IMR-90 (cell line): ENCODE data around the gene AMZ1.

Experiments used
- CEBPB ChIP-seq: IDR thresholded peaks from 2 replicates; pipeline ENCODE4 v1.6.1; 2012; ENCODE audit warnings: low read depth, low read length, improper control_type of control experiment
- CHD1 ChIP-seq: IDR thresholded peaks from 2 replicates; pipeline ENCODE4 v1.6.1; 2012; ENCODE audit warnings: low read depth, low read length, improper control_type of control experiment
- CTCF ChIP-seq: conservative IDR thresholded peaks from 2 replicates; pipeline ENCODE4 v1.5.1; 2012; ENCODE audit warnings: mild to moderate bottlenecking, low read depth, low read length, improper control_type of control experiment
- MAFK ChIP-seq: IDR thresholded peaks from 2 replicates; pipeline ENCODE4 v1.6.1; 2012; ENCODE audit warnings: low read depth, low read length, improper control_type of control experiment
- MXI1 ChIP-seq: IDR thresholded peaks from 2 replicates; pipeline ENCODE4 v1.6.1; 2012; ENCODE audit warnings: low read depth, mild to moderate bottlenecking, low read length, moderate library complexity, borderline replicate concordance
- POLR2A ChIP-seq: IDR thresholded peaks from 2 replicates; pipeline ENCODE4 v1.6.1; 2012; ENCODE audit warnings: mild to moderate bottlenecking, low read depth, low read length
- RAD21 ChIP-seq: IDR thresholded peaks from 2 replicates; pipeline ENCODE4 v1.6.1; 2012; ENCODE audit warnings: low read length, improper control_type of control experiment
- RFX5 ChIP-seq: IDR thresholded peaks from 2 replicates; pipeline ENCODE4 v1.8.0; 2012; ENCODE audit warnings: low read depth, mild to moderate bottlenecking, low read length, moderate library complexity
- SMC3 ChIP-seq: fragments of 150-350 bp; IDR thresholded peaks from 2 replicates; pipeline ENCODE4 v1.6.1; 2016; ENCODE audit warnings: low read depth, mild to moderate bottlenecking, antibody characterized with exemption, low read length, moderate library complexity
- TF ChIP-seq, protein P1 (sequence below): fragments of 150-350 bp; IDR thresholded peaks from 2 replicates; pipeline ENCODE4 v1.6.1; 2016; ENCODE audit warnings: low read depth, mild to moderate bottlenecking, low read length, moderate library complexity, borderline replicate concordance
- TF ChIP-seq, protein P2 (sequence below): fragments of 150-350 bp; IDR thresholded peaks from 2 replicates; pipeline ENCODE4 v1.6.1; 2017; ENCODE audit warnings: mild to moderate bottlenecking, antibody characterized with exemption, low read length, low read depth

- TF ChIP-seq POLR2A (no peak), CTCF (no peak), MAFK (no peak), RAD21 (no peak), CHD1 (no peak), MXI1 (no peak), RFX5 (no peak), SMC3 (no peak), CEBPB (no peak)
- TF ChIP-seq, protein P1, sequence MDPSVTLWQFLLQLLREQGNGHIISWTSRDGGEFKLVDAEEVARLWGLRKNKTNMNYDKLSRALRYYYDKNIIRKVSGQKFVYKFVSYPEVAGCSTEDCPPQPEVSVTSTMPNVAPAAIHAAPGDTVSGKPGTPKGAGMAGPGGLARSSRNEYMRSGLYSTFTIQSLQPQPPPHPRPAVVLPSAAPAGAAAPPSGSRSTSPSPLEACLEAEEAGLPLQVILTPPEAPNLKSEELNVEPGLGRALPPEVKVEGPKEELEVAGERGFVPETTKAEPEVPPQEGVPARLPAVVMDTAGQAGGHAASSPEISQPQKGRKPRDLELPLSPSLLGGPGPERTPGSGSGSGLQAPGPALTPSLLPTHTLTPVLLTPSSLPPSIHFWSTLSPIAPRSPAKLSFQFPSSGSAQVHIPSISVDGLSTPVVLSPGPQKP, result no peak
- TF ChIP-seq, protein P2, sequence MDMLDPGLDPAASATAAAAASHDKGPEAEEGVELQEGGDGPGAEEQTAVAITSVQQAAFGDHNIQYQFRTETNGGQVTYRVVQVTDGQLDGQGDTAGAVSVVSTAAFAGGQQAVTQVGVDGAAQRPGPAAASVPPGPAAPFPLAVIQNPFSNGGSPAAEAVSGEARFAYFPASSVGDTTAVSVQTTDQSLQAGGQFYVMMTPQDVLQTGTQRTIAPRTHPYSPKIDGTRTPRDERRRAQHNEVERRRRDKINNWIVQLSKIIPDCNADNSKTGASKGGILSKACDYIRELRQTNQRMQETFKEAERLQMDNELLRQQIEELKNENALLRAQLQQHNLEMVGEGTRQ, result no peak
Measured at GRCh38 chr7:2717293-2718261, 29.6 kb downstream of the AMZ1 start.
